ENCODE results near the gene RANGRF.

Gene RANGRF

DNA sequence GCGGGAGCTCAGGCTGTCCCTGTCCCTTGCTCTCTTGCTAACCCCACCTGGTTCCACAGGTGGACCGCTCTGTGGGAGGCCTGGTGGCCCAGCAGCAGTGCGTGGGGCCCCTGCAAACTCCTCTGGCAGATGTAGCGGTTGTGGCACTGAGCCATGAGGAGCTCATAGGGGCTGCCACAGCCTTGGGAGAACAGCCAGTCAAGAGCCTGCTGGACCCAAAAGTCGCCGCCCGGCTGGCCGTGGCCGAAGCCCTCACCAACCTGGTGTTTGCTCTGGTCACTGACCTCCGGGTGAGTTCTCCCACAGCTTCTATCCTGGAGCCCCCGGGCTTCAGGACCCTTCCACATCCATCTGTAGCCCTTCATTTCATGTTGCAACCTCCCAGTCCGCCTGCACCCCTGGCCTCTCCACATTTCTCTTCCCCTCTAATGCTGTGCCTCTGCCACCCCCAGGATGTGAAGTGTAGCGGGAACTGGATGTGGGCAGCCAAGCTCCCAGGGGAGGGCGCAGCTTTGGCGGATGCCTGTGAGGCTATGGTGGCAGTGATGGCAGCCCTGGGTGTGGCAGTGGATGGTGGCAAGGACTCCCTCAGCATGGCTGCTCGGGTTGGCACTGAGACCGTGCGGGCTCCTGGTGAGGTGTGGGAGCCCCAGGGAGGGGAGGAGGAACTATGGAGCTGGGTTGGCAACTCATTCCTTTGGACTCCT, 23.5 kb upstream of the RANGRF start:
- in situ Hi-C loops (cut with MboI; ENCODE audit: low sequenced_read_pairs): no loop called here
- H3K9me3 ChIP-seq: no peaks in the 10 kb centered on the region
- H3K36me3 ChIP-seq (replicated peaks): peaks cover 90% of the 10 kb centered on the region
- H3K4me3 ChIP-seq: no peak overlapping the region
- H3K27me3 ChIP-seq (ENCODE audit: low read depth): no peaks in the 10 kb centered on the region
- DNase-seq (ENCODE audit: low spot score in 2 of 2): no peak
- no peaks in the 10 kb centered on the region for H3K4me1 ChIP-seq

DNA sequence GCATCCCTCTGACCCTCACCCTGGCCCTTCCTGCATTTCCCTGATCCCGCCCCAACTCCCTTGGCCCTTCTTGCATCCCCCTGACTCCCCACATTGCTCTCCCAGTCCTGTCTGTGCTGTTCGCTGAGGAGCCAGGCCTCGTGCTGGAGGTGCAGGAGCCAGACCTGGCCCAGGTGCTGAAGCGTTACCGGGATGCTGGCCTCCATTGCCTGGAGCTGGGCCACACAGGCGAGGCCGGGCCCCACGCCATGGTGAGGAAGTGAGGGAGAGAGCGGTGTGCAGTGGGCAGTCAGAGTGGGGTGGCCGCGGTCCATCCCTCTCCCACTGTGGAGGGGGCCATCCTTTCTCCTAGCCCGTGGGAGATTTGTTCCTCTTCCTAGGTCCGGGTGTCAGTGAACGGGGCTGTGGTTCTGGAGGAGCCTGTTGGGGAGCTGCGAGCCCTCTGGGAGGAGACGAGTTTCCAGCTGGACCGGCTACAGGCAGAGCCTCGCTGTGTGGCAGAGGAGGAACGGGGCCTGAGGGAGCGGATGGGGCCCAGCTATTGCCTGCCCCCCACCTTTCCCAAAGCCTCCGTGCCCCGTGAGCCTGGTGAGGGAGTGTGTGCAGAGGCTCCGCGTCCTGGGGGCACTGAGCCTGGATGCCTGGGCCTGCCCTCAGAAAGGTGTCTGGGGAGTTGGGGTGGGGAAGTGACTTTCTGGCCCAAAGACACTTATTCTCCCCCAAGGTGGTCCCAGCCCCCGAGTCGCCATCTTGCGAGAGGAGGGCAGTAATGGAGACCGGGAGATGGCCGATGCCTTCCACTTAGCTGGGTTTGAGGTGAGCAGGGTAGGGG, 21.6 kb upstream of the RANGRF start:
- Histone ChIP-seq H3K36me3 (replicated peaks) (peaks cover 87% of the 10 kb centered on the region), H3K4me3 (no peak overlapping the region), H3K27me3 (ENCODE audit: low read depth) (no peaks in the 10 kb centered on the region), H3K9me3 (no peaks in the 10 kb centered on the region), H3K4me1 (no peaks in the 10 kb centered on the region)
- DNase-seq (ENCODE audit: low spot score in 2 of 2): no peak
- in situ Hi-C loops (cut with MboI; ENCODE audit: low sequenced_read_pairs): no loop called here

DNA sequence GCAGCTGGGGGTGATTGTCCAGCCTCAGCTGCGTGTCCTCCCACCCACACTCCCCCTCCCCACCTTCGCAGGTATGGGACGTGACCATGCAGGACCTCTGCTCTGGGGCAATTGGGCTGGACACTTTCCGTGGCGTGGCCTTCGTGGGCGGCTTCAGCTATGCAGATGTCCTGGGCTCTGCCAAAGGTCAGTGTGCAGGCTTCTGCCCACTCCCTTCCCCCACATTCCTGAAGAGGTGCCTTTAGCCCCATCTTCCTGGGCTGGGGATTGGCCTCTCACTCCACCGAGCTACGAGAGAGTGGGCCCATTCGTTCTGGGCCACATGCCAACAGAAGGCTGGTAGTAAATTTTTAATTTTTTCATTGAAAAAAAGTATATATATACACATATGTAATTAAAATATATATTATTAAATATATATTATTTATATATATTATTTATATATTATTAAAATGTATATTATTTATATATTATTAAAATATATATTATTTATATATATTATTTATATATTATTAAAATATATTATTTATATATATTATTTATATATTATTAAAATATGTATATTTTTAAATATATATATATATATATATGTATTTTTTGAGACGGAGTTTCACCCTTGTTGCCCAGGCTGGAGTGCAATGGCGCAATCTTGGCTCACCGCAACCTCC, 20.9 kb upstream of the RANGRF start:
- Histone ChIP-seq H3K4me3 (no peak overlapping the region), H3K36me3 (replicated peaks) (peaks cover 83% of the 10 kb centered on the region), H3K9me3 (no peaks in the 10 kb centered on the region), H3K4me1 (no peaks in the 10 kb centered on the region), H3K27me3 (ENCODE audit: low read depth) (no peaks in the 10 kb centered on the region)
- DNase-seq (ENCODE audit: low spot score in 2 of 2): no peak
- in situ Hi-C loops (cut with MboI; ENCODE audit: low sequenced_read_pairs): no loop called here

DNA sequence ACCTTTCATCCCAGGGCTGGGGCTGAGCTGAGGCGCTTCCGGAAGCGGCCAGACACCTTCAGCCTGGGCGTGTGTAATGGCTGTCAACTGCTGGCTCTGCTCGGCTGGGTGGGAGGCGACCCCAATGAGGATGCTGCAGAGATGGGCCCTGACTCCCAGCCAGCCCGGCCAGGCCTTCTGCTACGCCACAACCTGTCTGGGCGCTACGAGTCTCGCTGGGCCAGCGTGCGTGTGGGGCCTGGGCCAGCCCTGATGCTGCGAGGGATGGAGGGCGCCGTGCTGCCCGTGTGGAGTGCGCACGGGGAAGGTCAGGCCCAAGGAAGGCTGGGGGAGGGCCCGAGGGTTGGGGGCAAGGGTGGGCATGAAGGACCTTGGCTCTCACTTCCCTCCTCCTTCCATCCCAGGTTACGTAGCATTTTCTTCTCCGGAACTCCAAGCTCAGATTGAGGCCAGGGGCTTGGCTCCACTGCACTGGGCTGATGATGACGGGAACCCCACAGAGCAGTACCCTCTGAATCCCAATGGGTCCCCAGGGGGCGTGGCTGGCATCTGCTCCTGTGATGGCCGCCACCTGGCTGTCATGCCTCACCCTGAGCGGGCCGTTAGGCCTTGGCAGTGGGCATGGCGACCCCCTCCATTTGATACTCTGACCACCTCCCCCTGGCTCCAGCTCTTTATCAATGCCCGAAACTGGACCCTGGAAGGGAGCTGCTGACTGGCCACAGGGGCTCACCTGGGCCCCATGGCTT, 19.7 kb upstream of the RANGRF start:
- H3K27me3 ChIP-seq (ENCODE audit: low read depth): no peaks in the 10 kb centered on the region
- DNase-seq (ENCODE audit: low spot score in 2 of 2): no peak
- H3K4me3 ChIP-seq: no peak overlapping the region
- no peaks in the 10 kb centered on the region for H3K9me3 ChIP-seq
- H3K36me3 ChIP-seq (replicated peaks): peaks cover 72% of the 10 kb centered on the region
- no peaks in the 10 kb centered on the region for H3K4me1 ChIP-seq
- in situ Hi-C loops (cut with MboI; ENCODE audit: low sequenced_read_pairs): no loop called here

DNA sequence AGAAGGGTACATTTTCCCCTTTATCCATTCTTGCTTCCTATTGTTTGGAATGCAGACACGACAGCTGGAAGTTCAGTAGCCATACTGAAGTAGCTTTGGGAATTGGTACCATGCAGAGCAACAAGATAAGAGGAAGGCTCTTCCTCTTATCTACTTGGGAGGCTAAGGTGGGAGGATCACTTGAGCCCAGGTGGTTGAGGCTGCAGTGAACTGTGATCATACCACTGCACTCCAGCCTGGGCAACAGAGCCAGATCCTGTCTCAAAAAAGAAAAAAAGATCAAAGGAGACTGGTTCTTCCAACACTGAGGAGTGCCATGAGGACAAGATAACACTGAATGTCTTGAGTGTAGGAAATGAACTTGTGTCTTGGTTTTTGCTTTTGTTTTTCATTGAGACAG, 16.0 kb upstream of the RANGRF start:
- in situ Hi-C loops (cut with MboI; ENCODE audit: low sequenced_read_pairs): no loop called here
- Histone ChIP-seq H3K36me3 (replicated peaks) (peaks cover 41% of the 10 kb centered on the region), H3K9me3 (no peaks in the 10 kb centered on the region), H3K27me3 (ENCODE audit: low read depth) (no peaks in the 10 kb centered on the region), H3K4me3 (no peak overlapping the region), H3K4me1 (no peaks in the 10 kb centered on the region)
- DNase-seq (ENCODE audit: low spot score in 2 of 2): no peak

DNA sequence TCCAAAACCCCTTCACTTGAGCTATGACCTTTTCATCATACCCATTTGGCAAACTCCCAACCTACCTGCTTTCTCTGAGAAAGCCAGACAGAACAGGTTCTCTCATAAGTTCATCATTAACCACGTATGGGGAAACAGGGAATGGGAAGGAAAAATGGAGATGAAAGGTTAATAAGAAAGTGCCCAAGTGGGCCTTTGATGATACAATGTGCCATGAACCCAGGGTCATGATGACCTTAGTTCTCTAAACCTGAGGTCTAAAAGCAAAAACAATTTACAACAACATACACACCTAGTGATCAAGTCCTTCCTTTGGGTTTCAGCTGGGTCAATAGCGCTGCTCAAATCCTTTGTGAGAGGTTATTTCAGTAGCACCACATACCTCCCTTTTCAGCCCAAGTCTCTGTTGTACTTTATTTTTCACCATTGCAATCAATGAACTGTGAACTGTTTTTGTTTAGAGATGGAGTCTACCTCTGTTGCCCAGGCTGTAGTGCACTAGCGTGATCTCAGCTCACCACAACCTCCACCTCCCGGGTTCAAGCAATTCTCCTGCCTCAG, 14.5 kb upstream of the RANGRF start:
- Histone ChIP-seq H3K4me3 (no peak overlapping the region), H3K9me3 (no peaks in the 10 kb centered on the region), H3K36me3 (replicated peaks) (peaks cover 32% of the 10 kb centered on the region), H3K4me1 (no peaks in the 10 kb centered on the region), H3K27me3 (ENCODE audit: low read depth) (no peaks in the 10 kb centered on the region)
- no peak for DNase-seq (ENCODE audit: low spot score in 2 of 2)
- in situ Hi-C loops (cut with MboI; ENCODE audit: low sequenced_read_pairs): no loop called here

DNA sequence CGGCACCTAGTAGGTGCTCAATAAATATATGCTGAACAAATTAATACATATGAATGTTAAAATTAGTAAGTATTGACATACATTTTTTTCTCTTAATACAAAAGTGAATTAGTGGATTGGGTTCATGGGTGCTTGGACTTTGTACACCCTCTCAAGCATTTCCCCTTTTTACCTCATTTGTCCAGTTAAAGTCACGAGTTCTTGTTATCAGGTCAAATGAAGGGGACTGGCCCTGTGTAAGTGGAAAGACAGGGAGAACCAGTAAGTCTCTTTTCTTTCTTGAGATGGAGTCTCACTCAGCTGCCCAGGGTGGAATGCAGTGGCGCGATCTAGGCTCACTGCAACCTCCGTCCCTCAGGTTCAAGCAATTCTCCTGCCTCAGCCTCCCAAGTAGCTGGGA, 13.7 kb upstream of the RANGRF start:
- in situ Hi-C loops (cut with MboI; ENCODE audit: low sequenced_read_pairs): no loop called here

DNA sequence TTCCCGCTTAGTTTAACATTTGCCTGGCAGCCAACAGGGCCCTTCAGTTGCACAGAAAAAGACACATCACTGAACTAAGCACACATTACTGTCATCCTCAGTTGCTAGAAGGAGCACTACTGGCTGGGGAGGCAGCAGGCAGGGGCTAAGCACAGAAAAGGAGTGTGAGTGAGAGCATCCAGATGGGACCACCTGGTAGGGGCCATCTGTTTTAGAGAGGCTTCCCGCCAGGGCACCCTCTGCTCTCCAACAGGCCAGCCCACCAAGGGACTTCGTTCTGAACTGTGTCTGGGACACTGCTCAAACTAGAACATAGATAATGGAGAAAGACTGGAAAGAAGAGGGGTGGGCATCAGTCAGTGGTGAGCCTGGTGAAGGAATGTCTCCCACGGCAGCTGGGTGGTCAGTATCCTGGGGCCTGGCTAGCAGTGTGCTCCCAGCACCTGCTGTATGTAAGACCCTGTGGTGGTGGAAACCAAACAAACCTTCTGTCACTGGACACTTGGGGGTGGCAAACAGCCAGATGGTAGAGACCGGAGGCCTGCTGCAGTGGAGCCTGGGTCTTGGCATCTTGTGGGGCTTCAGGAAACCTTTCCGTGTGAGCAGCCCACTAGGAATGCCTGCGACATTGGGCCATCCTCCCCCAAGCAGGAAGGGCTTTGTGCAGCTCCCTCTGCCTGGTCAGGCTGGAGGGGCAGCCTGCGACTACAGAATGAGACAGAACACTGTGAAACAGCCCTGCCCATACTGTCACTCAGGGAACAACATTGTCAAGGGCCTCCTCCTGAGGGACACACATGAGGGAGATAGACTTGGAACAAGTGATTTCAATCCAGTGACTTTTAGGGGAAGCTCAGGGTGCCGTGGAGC, 12.8 kb upstream of the RANGRF start:
- Histone ChIP-seq H3K36me3 (replicated peaks) (peaks cover 18% of the 10 kb centered on the region), H3K4me3 (no peak overlapping the region), H3K27me3 (ENCODE audit: low read depth) (no peaks in the 10 kb centered on the region), H3K4me1 (no peaks in the 10 kb centered on the region), H3K9me3 (no peaks in the 10 kb centered on the region)
- in situ Hi-C loops (cut with MboI; ENCODE audit: low sequenced_read_pairs): no loop called here
- no peak for DNase-seq (ENCODE audit: low spot score in 2 of 2)

More for the DNA sequence above, 13.7 kb upstream of the RANGRF start:
- no peaks in the 10 kb centered on the region for H3K27me3 ChIP-seq (ENCODE audit: low read depth)
- H3K4me3 ChIP-seq: no peak overlapping the region
- peaks cover 26% of the 10 kb centered on the region for H3K36me3 ChIP-seq (replicated peaks)
- no peak for DNase-seq (ENCODE audit: low spot score in 2 of 2)
- no peaks in the 10 kb centered on the region for H3K9me3 ChIP-seq
- no peaks in the 10 kb centered on the region for H3K4me1 ChIP-seq

DNA sequence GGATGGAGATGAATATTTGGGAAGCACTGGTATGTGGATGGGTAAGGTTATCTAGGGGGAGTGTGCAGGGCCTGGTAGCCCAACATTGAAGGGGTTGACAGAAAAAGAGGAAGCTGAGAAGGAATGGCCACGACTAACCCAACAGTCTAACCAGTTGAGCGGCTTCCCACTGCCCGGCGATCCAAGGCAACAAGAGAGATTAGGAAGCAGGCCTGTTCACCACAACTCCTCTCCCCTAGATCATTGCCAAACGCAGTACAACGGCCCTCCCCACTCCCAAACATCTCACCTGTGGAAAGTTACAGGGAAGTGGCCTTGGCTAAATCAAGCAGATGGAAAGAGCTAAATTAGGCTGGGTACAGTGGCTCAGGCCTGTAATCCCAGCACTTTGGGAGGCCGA, 11.2 kb upstream of the RANGRF start:
- peaks cover 9% of the 10 kb centered on the region for H3K36me3 ChIP-seq (replicated peaks)

DNA sequence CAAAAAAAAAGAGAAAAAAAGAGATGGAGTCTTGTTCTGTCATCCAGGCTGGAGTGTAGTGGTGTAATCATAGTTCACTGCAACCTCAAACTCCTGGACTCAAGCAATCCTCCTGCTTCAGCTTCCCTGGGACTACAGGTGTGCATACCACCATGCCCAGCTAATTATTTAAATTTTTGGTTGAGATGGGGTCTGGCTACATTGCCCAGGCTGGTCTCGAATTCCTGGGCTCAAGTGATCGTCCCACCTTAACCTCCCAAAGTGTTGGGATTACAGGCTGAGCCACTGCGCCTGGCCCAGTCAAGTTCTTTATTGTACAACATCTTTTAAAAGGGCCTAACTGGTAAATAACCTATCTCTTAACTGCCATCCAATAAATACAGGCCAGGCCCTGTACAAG, 6.1 kb upstream of the RANGRF start:
- no peaks in the 10 kb centered on the region for H3K9me3 ChIP-seq
- H3K36me3 ChIP-seq (replicated peaks): no peaks in the 10 kb centered on the region; the same call in 1 of the 2 replicates
- in situ Hi-C loops (cut with MboI; ENCODE audit: low sequenced_read_pairs): no loop called here
- H3K4me3 ChIP-seq: no peak overlapping the region
- no peak for DNase-seq (ENCODE audit: low spot score in 2 of 2)
- H3K4me1 ChIP-seq: no peaks in the 10 kb centered on the region
- H3K27me3 ChIP-seq (ENCODE audit: low read depth): no peaks in the 10 kb centered on the region

More for the DNA sequence above, 11.2 kb upstream of the RANGRF start:
- Histone ChIP-seq H3K9me3 (no peaks in the 10 kb centered on the region), H3K27me3 (ENCODE audit: low read depth) (no peaks in the 10 kb centered on the region), H3K4me3 (no peak overlapping the region), H3K4me1 (no peaks in the 10 kb centered on the region)
- in situ Hi-C loops (cut with MboI; ENCODE audit: low sequenced_read_pairs): no loop called here
- no peak for DNase-seq (ENCODE audit: low spot score in 2 of 2)

DNA sequence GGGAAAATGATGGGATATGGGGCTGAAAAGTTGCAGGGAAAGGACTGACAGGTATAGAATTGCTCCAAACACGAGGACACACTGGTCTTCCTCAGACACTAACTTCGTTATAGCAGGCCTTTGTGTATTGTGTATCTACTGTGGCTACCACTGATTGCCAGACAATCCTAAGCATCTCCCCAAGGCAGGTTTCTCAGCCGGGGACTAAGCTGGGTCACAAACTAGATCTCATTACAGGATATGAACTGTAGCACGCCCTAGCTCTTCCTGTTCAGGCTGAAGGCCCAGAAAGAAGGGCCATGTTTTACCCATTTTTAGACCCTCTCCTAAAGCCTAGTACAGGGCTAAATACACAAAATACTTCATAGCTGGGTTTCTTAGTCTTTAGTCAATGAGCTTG, 5.1 kb upstream of the RANGRF start:
- in situ Hi-C loops (cut with MboI; ENCODE audit: low sequenced_read_pairs): no loop called here
- Histone ChIP-seq H3K9me3 (no peaks in the 10 kb centered on the region), H3K27me3 (ENCODE audit: low read depth) (no peaks in the 10 kb centered on the region), H3K4me3 (no peak overlapping the region), H3K4me1 (peaks cover 3% of the 10 kb centered on the region; the same call in 1 of the 2 replicates), H3K36me3 (replicated peaks) (no peaks in the 10 kb centered on the region)
- DNase-seq (ENCODE audit: low spot score in 2 of 2): no peak

DNA sequence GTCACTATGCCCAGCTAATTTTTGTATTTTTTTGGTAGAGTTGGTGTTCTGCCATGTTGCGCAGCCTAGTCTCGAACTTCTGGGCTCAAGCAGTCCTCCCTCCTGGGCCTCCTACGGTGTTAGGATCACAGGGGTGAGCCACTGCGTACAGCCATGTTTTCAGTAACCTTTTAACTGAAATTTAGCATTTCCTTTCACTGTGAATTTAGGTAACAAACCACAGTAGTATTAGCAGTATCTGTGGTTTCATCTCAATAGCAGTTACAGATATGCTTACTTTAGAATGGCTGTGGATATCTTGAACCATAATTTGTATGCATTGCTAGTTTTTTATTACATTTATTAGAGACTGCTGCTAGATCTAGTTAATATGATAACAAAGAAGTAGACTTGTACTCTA, 4.3 kb upstream of the RANGRF start:
- Histone ChIP-seq H3K9me3 (no peaks in the 10 kb centered on the region), H3K36me3 (replicated peaks) (no peaks in the 10 kb centered on the region), H3K4me3 (no peak overlapping the region), H3K4me1 (peaks cover 4% of the 10 kb centered on the region; the same call in 1 of the 2 replicates), H3K27me3 (ENCODE audit: low read depth) (no peaks in the 10 kb centered on the region)
- in situ Hi-C loops (cut with MboI; ENCODE audit: low sequenced_read_pairs): no loop called here
- DNase-seq (ENCODE audit: low spot score in 2 of 2): no peak
